IMR-90 (cell line): ENCODE measurements around the gene SNX30. TPM values are rescaled to one million over a fixed set of nuclear protein-coding genes. Genes with fewer than 3 reads are reported as not detected.

ENCODE experiments used
- ATAC-seq: fragments of 200-7000 bp; cut with Tn5 transposase; 2 replicates; pipeline ENCODE4 v1.9.1; 2020; ENCODE audit warnings: low read depth, mild to moderate bottlenecking, moderate library complexity
- BruUV-seq: library from RNA; stranded (reverse); fragments of 400-500 nt; replicated peaks from 2 replicates; lab custom pipeline; 2021; lab: Mats Ljungman, UMichigan
- CTCF ChIA-PET: fragments of 300-600 bp; formaldehyde crosslinking; extraction: SDS; loops from one replicate; lab custom pipeline; 2021; ENCODE audit warnings: antibody characterized with exemption; lab: Yijun Ruan, JAX
- POLR2A ChIA-PET: fragments of 300-600 bp; sonication (Branson Sonifier 250); formaldehyde crosslinking; loops from one replicate; lab custom pipeline; 2022; ENCODE audit warnings: antibody characterized with exemption; ENCODE audit not compliant: unreplicated experiment; lab: Charles Lee
- DNase-seq: peaks from one replicate; pipeline ENCODE4 v3.0.0; 2013
- H2AFZ ChIP-seq: replicated peaks from 2 replicates; pipeline ENCODE3; 2013; ENCODE audit warnings: low read length, mild to moderate bottlenecking; ENCODE audit not compliant: poor library complexity
- H2AK5ac ChIP-seq: 2 replicates; pipeline ENCODE4 v1.6.1; 2013; ENCODE audit warnings: low read depth, low read length, inconsistent platforms
- H2AK9ac ChIP-seq: replicated peaks from 2 replicates; pipeline ENCODE3; 2013; ENCODE audit warnings: mild to moderate bottlenecking, low read depth, low read length, moderate library complexity; ENCODE audit not compliant: poor library complexity
- H2BK120ac ChIP-seq: 2 replicates; pipeline ENCODE4 v1.6.1; 2013; ENCODE audit warnings: low read depth, low read length, inconsistent platforms
- H2BK15ac ChIP-seq: 3 replicates; pipeline ENCODE4 v1.6.1; 2013; ENCODE audit warnings: low read depth, low read length, inconsistent platforms
- H2BK20ac ChIP-seq: 2 replicates; pipeline ENCODE4 v1.6.1; 2013; ENCODE audit warnings: low read depth, mild to moderate bottlenecking, inconsistent platforms, low read length, moderate library complexity
- H2BK5ac ChIP-seq: 2 replicates; pipeline ENCODE4 v1.6.1; 2013; ENCODE audit warnings: mild to moderate bottlenecking, low read depth, low read length, inconsistent platforms; ENCODE audit not compliant: poor library complexity, severe bottlenecking
- H3K14ac ChIP-seq: replicated peaks from 2 replicates; pipeline ENCODE4 v1.6.1; 2013; ENCODE audit warnings: low read depth, low read length, inconsistent platforms
- H3K18ac ChIP-seq: 2 replicates; pipeline ENCODE4 v1.6.1; 2013; ENCODE audit warnings: low read depth, low read length, control low read depth
- H3K23ac ChIP-seq: 2 replicates; pipeline ENCODE4 v1.6.1; 2013; ENCODE audit warnings: low read depth, low read length, inconsistent platforms
- H3K27ac ChIP-seq: 2 replicates; pipeline ENCODE4 v1.5.1; 2013; ENCODE audit warnings: mild to moderate bottlenecking, control low read depth, low read length; ENCODE audit not compliant: insufficient read depth
- H3K27me3 ChIP-seq: 2 replicates; pipeline ENCODE4 v1.6.1; 2013; ENCODE audit warnings: low read length; ENCODE audit not compliant: control insufficient read depth, insufficient read depth
- H3K36me3 ChIP-seq: 2 replicates; pipeline ENCODE4 v1.6.1; 2013; ENCODE audit warnings: low read length, mixed read lengths; ENCODE audit not compliant: control insufficient read depth, insufficient read depth
- H3K4ac ChIP-seq: 2 replicates; pipeline ENCODE4 v1.6.1; 2013; ENCODE audit warnings: low read depth, low read length, inconsistent platforms
- H3K4me1 ChIP-seq: 2 replicates; pipeline ENCODE4 v1.6.1; 2013; ENCODE audit warnings: low read length, mixed read lengths; ENCODE audit not compliant: control insufficient read depth, insufficient read depth
- H3K4me2 ChIP-seq: 2 replicates; pipeline ENCODE4 v1.6.1; 2013; ENCODE audit warnings: low read depth, mild to moderate bottlenecking, control low read depth, low read length, moderate library complexity
- H3K4me3 ChIP-seq: 2 replicates; pipeline ENCODE4 v1.5.1; 2013; ENCODE audit warnings: low read depth, mild to moderate bottlenecking, control low read depth, low read length, moderate library complexity; ENCODE audit not compliant: insufficient read depth
- H3K56ac ChIP-seq: 2 replicates; pipeline ENCODE4 v1.6.1; 2013; ENCODE audit warnings: low read length, inconsistent platforms; ENCODE audit not compliant: insufficient read depth; ENCODE audit errors: extremely low read depth
- H3K79me1 ChIP-seq, 2 experiments: 2 replicates each; pipeline ENCODE4 v1.6.1; 2013; ENCODE audit warnings: low read length in 2 of 2, inconsistent platforms in 1 of 2, low read depth in 1 of 2
- H3K9ac ChIP-seq: 2 replicates; pipeline ENCODE4 v1.6.1; 2013; ENCODE audit warnings: low read depth, low read length, control low read depth
- H3K9me1 ChIP-seq: 2 replicates; pipeline ENCODE4 v1.6.1; 2013; ENCODE audit warnings: low read length, inconsistent platforms; ENCODE audit not compliant: insufficient read depth
- H3K9me3 ChIP-seq: 2 replicates; pipeline ENCODE4 v1.6.1; 2013; ENCODE audit warnings: low read length; ENCODE audit not compliant: control insufficient read depth, insufficient read depth
- H4K20me1 ChIP-seq: 2 replicates; pipeline ENCODE4 v1.6.1; 2013; ENCODE audit warnings: low read length, inconsistent platforms; ENCODE audit not compliant: insufficient read depth
- H4K5ac ChIP-seq: 2 replicates; pipeline ENCODE4 v1.6.1; 2013; ENCODE audit warnings: mild to moderate bottlenecking, low read depth, low read length, control low read depth
- H4K8ac ChIP-seq, 2 experiments: 2 replicates each; pipeline ENCODE4 v1.6.1; 2013; ENCODE audit warnings: low read depth in 2 of 2, low read length in 2 of 2, control low read depth in 1 of 2, inconsistent platforms in 1 of 2
- H4K91ac ChIP-seq: 2 replicates; pipeline ENCODE4 v1.6.1; 2013; ENCODE audit warnings: low read depth, low read length, inconsistent platforms; ENCODE audit not compliant: insufficient read depth
- BHLHE40 ChIP-seq: fragments of 150-350 bp; IDR thresholded peaks from 2 replicates; pipeline ENCODE4 v1.6.1; 2016; ENCODE audit warnings: mild to moderate bottlenecking, low read depth, low read length
- CEBPB ChIP-seq: IDR thresholded peaks from 2 replicates; pipeline ENCODE4 v1.6.1; 2012; ENCODE audit warnings: low read depth, low read length, improper control_type of control experiment
- CHD1 ChIP-seq: IDR thresholded peaks from 2 replicates; pipeline ENCODE4 v1.6.1; 2012; ENCODE audit warnings: low read depth, low read length, improper control_type of control experiment
- CTCF ChIP-seq: conservative IDR thresholded peaks from 2 replicates; pipeline ENCODE4 v1.5.1; 2012; ENCODE audit warnings: mild to moderate bottlenecking, low read depth, low read length, improper control_type of control experiment
- FOS ChIP-seq: fragments of 150-350 bp; IDR thresholded peaks from 2 replicates; pipeline ENCODE4 v1.6.1; 2016; ENCODE audit warnings: low read depth, low read length
- MAFK ChIP-seq: IDR thresholded peaks from 2 replicates; pipeline ENCODE4 v1.6.1; 2012; ENCODE audit warnings: low read depth, low read length, improper control_type of control experiment
- MAZ ChIP-seq: IDR thresholded peaks from 2 replicates; pipeline ENCODE4 v1.6.1; 2012; ENCODE audit warnings: low read depth, mild to moderate bottlenecking, low read length, improper control_type of control experiment, moderate library complexity, borderline replicate concordance
- MXI1 ChIP-seq: IDR thresholded peaks from 2 replicates; pipeline ENCODE4 v1.6.1; 2012; ENCODE audit warnings: low read depth, mild to moderate bottlenecking, low read length, moderate library complexity, borderline replicate concordance
- NFE2L2 ChIP-seq: fragments of 150-350 bp; IDR thresholded peaks from 2 replicates; pipeline ENCODE4 v1.6.1; 2016; ENCODE audit warnings: low read depth, mild to moderate bottlenecking, low read length
- POLR2A ChIP-seq: IDR thresholded peaks from 2 replicates; pipeline ENCODE4 v1.6.1; 2012; ENCODE audit warnings: mild to moderate bottlenecking, low read depth, low read length
- RCOR1 ChIP-seq: IDR thresholded peaks from 2 replicates; pipeline ENCODE4 v1.6.1; 2012; ENCODE audit warnings: mild to moderate bottlenecking, low read length, improper control_type of control experiment; ENCODE audit not compliant: insufficient replicate concordance
- RFX5 ChIP-seq: IDR thresholded peaks from 2 replicates; pipeline ENCODE4 v1.8.0; 2012; ENCODE audit warnings: low read depth, mild to moderate bottlenecking, low read length, moderate library complexity
- WGBS, 2 experiments: methylation state at CpG; one replicate each; pipeline versions ENCODE4 v1.1.5 to v1.1.7; 2013; ENCODE audit warnings: missing lambda C conversion rate in 2 of 2; ENCODE audit not compliant: insufficient read length in 1 of 2; ENCODE audit errors: extremely low coverage in 2 of 2; 5-methylcytosine and 5-hydroxymethylcytosine counted together
- dilution Hi-C: fragments of 300-500 bp; cut with HindIII; formaldehyde crosslinking; loops from one replicate; pipeline ENCODE4 v1.14.3; 2018; ENCODE audit warnings: low sequenced_read_pairs; ENCODE audit not compliant: unreplicated experiment
- in situ Hi-C: fragments of 300-500 bp; cut with MboI; formaldehyde crosslinking; loops from 3 replicates; pipeline ENCODE4 v1.14.3; 2019; ENCODE audit warnings: low sequenced_read_pairs, inconsistent platforms, mixed read lengths
- intact Hi-C: fragments of 100-400 bp; cut with micrococcal nuclease; formaldehyde crosslinking; loops from 2 replicates; pipeline ENCODE4 v1.10.0; 2022
- polyA plus RNA-seq, 3 experiments: library from polyadenylated mRNA; depleted of rRNA; stranded (reverse); fragments of >200 nt; gene quantifications; 2 replicates each; pipeline ENCODE4 v1.2.3, GENCODE V29; 2012; ENCODE audit warnings: low replicate concordance in 1 of 3
- total RNA-seq: library from RNA; depleted of rRNA; stranded (reverse); fragments of >200 nt; gene quantifications from 2 replicates; pipeline ENCODE4 v1.2.3, GENCODE V29; 2012
- TF ChIP-seq, protein P1 (sequence below): fragments of 150-350 bp; IDR thresholded peaks from 2 replicates; pipeline ENCODE4 v1.6.1; 2016; ENCODE audit warnings: low read depth, mild to moderate bottlenecking, low read length, moderate library complexity, borderline replicate concordance
- TF ChIP-seq, protein P2 (sequence below): fragments of 150-350 bp; IDR thresholded peaks from 2 replicates; pipeline ENCODE4 v1.6.1; 2017; ENCODE audit warnings: mild to moderate bottlenecking, antibody characterized with exemption, low read length, low read depth

SNX30 gene
- total and polyA plus RNA-seq, 2 of the 4 experiments (the other 2 are of a cell fraction), result 8.0 to 18.8 TPM

DNA sequence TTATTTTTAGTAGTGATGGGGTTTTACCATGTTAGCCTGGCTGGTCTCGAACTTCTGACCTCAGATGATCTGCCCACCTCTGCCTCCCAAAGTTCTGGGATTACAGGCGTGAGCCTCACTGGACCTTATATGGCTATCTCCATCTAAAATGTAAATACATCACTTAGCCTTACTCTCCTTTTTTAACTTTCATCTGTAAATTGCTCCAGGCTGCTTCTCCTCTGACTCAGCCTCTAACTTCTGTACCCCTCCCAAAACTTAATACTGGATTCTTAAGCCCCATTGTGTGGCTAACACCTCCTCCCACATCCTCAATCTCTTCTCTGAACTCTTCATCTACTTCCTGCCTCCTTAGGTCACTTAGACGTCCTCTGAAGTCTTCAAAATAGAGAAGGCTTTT, 4.0 kb downstream of the SNX30 start:
- ChIA-PET POLR2A (no interaction called here), CTCF (no interaction called here)
- Histone ChIP-seq H2AK9ac (no peak overlapping the region), H4K8ac (peak overlapping the region; percentile 47 to 89; a peak in 3 of 4 replicates), H2BK15ac (peak overlapping the region; percentile 61; the same call in 2 of the 3 replicates), H3K23ac (peak overlapping the region; percentile 76; the same call in 1 of the 2 replicates), H3K18ac (peak overlapping the region; percentile 58; the same call in 1 of the 2 replicates), H3K9ac (no peak overlapping the region), H3K9me3 (no peaks in the 10 kb centered on the region), H3K4me1 (peaks cover 24% of the 10 kb centered on the region), H3K4ac (peak overlapping the region; percentile 79; the same call in 1 of the 2 replicates), H3K9me1 (peaks cover 27% of the 10 kb centered on the region), H4K5ac (peak overlapping the region; percentile 38; the same call in 1 of the 2 replicates), H2BK120ac (peak overlapping the region; percentile 87), H3K56ac (peak overlapping the region; percentile 22; the same call in 1 of the 2 replicates), H3K36me3 (no peaks in the 10 kb centered on the region), H3K4me2 (peak overlapping the region; percentile 28; the same call in 1 of the 2 replicates), H2BK5ac (peak overlapping the region; percentile 94), H3K79me1 (peaks cover 23 to 78% of the 10 kb centered on the region in 2 experiments), H4K20me1 (peaks cover 25% of the 10 kb centered on the region; the same call in 1 of the 2 replicates), H3K4me3 (no peak overlapping the region), H3K27me3 (no peaks in the 10 kb centered on the region), H3K14ac (peak overlapping the region; percentile 54; the same call in 1 of the 2 replicates), H2BK20ac (peak overlapping the region; percentile 69), H4K91ac (peak overlapping the region; percentile 64), H2AFZ (no peak overlapping the region), H3K27ac (peak overlapping the region; percentile 29; the same call in 1 of the 2 replicates), H2AK5ac (peak overlapping the region; percentile 25; the same call in 1 of the 2 replicates)
- ATAC-seq (no peak), DNase-seq (peak; percentile 71)
- WGBS, 2 experiments, result 40% methylated on average over 1 of the region's 3 CpGs; no CpG with 5 or more reads in 1 of the 2 experiments
- dilution Hi-C loops, result no loop called here
- BruUV-seq, result no TSS peak
- TF ChIP-seq CTCF (no peak), POLR2A (no peak), RFX5 (no peak), BHLHE40 (no peak), FOS (no peak), CHD1 (no peak), CEBPB (no peak), NFE2L2 (no peak), MAZ (no peak), MXI1 (no peak), RCOR1 (no peak), MAFK (no peak)
- TF ChIP-seq, protein P1, sequence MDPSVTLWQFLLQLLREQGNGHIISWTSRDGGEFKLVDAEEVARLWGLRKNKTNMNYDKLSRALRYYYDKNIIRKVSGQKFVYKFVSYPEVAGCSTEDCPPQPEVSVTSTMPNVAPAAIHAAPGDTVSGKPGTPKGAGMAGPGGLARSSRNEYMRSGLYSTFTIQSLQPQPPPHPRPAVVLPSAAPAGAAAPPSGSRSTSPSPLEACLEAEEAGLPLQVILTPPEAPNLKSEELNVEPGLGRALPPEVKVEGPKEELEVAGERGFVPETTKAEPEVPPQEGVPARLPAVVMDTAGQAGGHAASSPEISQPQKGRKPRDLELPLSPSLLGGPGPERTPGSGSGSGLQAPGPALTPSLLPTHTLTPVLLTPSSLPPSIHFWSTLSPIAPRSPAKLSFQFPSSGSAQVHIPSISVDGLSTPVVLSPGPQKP, result no peak
- TF ChIP-seq, protein P2, sequence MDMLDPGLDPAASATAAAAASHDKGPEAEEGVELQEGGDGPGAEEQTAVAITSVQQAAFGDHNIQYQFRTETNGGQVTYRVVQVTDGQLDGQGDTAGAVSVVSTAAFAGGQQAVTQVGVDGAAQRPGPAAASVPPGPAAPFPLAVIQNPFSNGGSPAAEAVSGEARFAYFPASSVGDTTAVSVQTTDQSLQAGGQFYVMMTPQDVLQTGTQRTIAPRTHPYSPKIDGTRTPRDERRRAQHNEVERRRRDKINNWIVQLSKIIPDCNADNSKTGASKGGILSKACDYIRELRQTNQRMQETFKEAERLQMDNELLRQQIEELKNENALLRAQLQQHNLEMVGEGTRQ, result no peak
- in situ Hi-C loops, result no loop called here
- intact Hi-C loops, result loop anchor here (5.0 kb wide), 4 partner anchors 37 to 148 kb away; partner anchors contain the start of gene INIP
